HG03025 (cell line): ENCODE data around the gene NFATC1.

Experiments
- ATAC-seq: cut with Tn5 transposase; IDR thresholded peaks from one replicate; pipeline ENCODE4 v1.9.1; 2021; ENCODE audit warnings: mild to moderate bottlenecking, moderate library complexity; ENCODE audit not compliant: unreplicated experiment, low FRiP score

NFATC1 gene

GRCh38 chr18:79574938-79575525, 179.3 kb downstream of the NFATC1 start:
- no peak for ATAC-seq

- no peak for ATAC-seq
Observed at GRCh38 chr18:79575891-79576685, 180.4 kb downstream of the NFATC1 start.

GRCh38 chr18:79576686-79577351, 181.1 kb downstream of the NFATC1 start:
- ATAC-seq = no peak

GRCh38 chr18:79577451-79578395, 182.0 kb downstream of the NFATC1 start:
- ATAC-seq = no peak

- no peak for ATAC-seq
Observed at GRCh38 chr18:79578396-79579260, 182.9 kb downstream of the NFATC1 start.
